Measurements from ENCODE around the gene KLHL15.
A peak's percentile ranks its signal among the peaks of the same experiment; 100 is the strongest.

Gene KLHL15

GRCh38 chrX:23964191-23964590 lies 62.8 kb downstream of the KLHL15 start:
- no peak for DNase-seq (ENCODE audit: extremely low read depth, insufficient read length)
- no peak for TF ChIP-seq CTCF (IDR thresholded peaks at IDR 0.05; ENCODE audit: insufficient read depth, low read length, poor library complexity, severe bottlenecking)
- Histone ChIP-seq H3K27me3 (replicated peaks; ENCODE audit: control insufficient read depth, insufficient read depth, low read length) (no peaks in the 10 kb centered on the region), H3K4me3 (replicated peaks; ENCODE audit: low read depth, low read length) (no peak overlapping the region), H3K36me3 (ENCODE audit: control insufficient read depth, insufficient read depth, low read length) (no peaks in the 10 kb centered on the region)

GRCh38 chrX:23959781-23960180 lies 67.2 kb downstream of the KLHL15 start:
- no peaks in the 10 kb centered on the region for H3K36me3 ChIP-seq (ENCODE audit: control insufficient read depth, insufficient read depth, low read length)
- DNase-seq (ENCODE audit: extremely low read depth, insufficient read length): no peak
- H3K27me3 ChIP-seq (replicated peaks; ENCODE audit: control insufficient read depth, insufficient read depth, low read length): no peaks in the 10 kb centered on the region
- no peak for TF ChIP-seq CTCF (IDR thresholded peaks at IDR 0.05; ENCODE audit: insufficient read depth, low read length, poor library complexity, severe bottlenecking)
- no peak overlapping the region for H3K4me3 ChIP-seq (replicated peaks; ENCODE audit: low read depth, low read length)

GRCh38 chrX:23954396-23954795 lies 72.6 kb downstream of the KLHL15 start:
- Histone ChIP-seq H3K36me3 (ENCODE audit: control insufficient read depth, insufficient read depth, low read length) (no peaks in the 10 kb centered on the region), H3K4me3 (replicated peaks; ENCODE audit: low read depth, low read length) (no peak overlapping the region), H3K27me3 (replicated peaks; ENCODE audit: control insufficient read depth, insufficient read depth, low read length) (no peaks in the 10 kb centered on the region)
- TF ChIP-seq CTCF (IDR thresholded peaks at IDR 0.05; ENCODE audit: insufficient read depth, low read length, poor library complexity, severe bottlenecking): no peak
- DNase-seq (ENCODE audit: extremely low read depth, insufficient read length): no peak

- no peaks in the 10 kb centered on the region for H3K27me3 ChIP-seq (replicated peaks; ENCODE audit: control insufficient read depth, insufficient read depth, low read length)
- no peaks in the 10 kb centered on the region for H3K36me3 ChIP-seq (ENCODE audit: control insufficient read depth, insufficient read depth, low read length)
- no peak for DNase-seq (ENCODE audit: extremely low read depth, insufficient read length)
- no peak for TF ChIP-seq CTCF (IDR thresholded peaks at IDR 0.05; ENCODE audit: insufficient read depth, low read length, poor library complexity, severe bottlenecking)
- no peak overlapping the region for H3K4me3 ChIP-seq (replicated peaks; ENCODE audit: low read depth, low read length)
Measured at GRCh38 chrX:23953908-23954269, 73.1 kb downstream of the KLHL15 start.

- DNase-seq (ENCODE audit: extremely low read depth, insufficient read length): peak; percentile 24
- Histone ChIP-seq H3K27me3 (replicated peaks; ENCODE audit: control insufficient read depth, insufficient read depth, low read length) (no peaks in the 10 kb centered on the region), H3K36me3 (ENCODE audit: control insufficient read depth, insufficient read depth, low read length) (no peaks in the 10 kb centered on the region), H3K4me3 (replicated peaks; ENCODE audit: low read depth, low read length) (peak overlapping the region; percentile 37)
- TF ChIP-seq CTCF (IDR thresholded peaks at IDR 0.05; ENCODE audit: insufficient read depth, low read length, poor library complexity, severe bottlenecking): no peak
Measured at GRCh38 chrX:23952984-23953907, 73.7 kb downstream of the KLHL15 start.

Measured in GM06990 (cell line).